OCI-M2 (cell line): ENCODE results near the gene CENPB.
A peak's percentile ranks its signal among the peaks of the same experiment; 100 is the strongest.
"Not testable (repeated sequence)": the region's sequence is repeated elsewhere in the genome, so short reads cannot be mapped to it uniquely, and the experiment has no call there.

Experiments used
- DNase-seq: peaks from one replicate; lab custom pipeline; 2025; ENCODE audit not compliant: unreplicated experiment; lab: John Stamatoyannopoulos, UW

The CENPB gene, protein sequence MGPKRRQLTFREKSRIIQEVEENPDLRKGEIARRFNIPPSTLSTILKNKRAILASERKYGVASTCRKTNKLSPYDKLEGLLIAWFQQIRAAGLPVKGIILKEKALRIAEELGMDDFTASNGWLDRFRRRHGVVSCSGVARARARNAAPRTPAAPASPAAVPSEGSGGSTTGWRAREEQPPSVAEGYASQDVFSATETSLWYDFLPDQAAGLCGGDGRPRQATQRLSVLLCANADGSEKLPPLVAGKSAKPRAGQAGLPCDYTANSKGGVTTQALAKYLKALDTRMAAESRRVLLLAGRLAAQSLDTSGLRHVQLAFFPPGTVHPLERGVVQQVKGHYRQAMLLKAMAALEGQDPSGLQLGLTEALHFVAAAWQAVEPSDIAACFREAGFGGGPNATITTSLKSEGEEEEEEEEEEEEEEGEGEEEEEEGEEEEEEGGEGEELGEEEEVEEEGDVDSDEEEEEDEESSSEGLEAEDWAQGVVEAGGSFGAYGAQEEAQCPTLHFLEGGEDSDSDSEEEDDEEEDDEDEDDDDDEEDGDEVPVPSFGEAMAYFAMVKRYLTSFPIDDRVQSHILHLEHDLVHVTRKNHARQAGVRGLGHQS

GRCh38 chr20:3786665-3787323, at the start of gene CENPB:
Gene CENPB (minus strand): TSS chr20:3786740. CDS start chr20:3786483, 257 bp downstream.
- DNase-seq: no peak

GRCh38 chr20:3836132-3836531, 49.6 kb upstream of the CENPB start:
- DNase-seq: no peak

DNA sequence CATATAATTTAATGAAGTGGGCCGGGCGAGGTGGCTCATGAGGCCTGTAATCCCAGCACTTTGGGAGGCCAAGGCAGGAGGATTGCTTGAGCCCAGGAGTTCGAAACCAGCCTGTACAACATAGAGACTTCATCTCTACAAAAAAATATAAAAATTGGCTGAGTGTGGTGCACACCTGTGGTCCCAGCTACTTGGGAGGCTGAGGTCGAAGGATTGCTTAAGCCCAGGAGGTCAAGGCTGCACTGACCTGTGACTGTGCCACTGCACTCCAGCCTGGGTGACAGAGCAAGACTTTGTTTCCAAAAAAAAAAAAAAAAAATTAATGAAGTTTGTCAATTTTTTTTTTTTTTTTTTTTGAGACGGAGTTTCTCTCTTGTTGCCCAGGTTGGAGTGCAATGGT, 43.4 kb upstream of the CENPB start:
- not testable (repeated sequence) for DNase-seq

DNA sequence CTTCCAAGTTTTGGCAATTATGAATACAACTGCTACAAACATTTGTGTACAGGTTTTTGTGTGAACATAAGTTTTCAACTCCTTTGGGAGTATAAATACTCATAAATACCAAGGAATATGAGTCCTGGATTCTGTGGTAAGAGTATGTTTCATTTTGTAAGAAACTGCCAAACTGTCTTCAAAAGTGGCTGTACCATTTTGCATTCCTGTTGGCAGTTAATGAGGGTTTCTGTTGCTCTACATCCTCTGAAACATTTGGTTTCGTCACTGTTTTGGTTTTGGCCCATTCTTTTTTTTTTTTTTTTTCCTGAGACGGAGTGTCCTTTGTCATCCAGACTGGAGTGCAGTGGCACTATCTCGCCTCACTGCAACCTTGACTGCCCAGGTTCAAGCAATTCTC, 42.3 kb upstream of the CENPB start:
- no peak for DNase-seq

- DNase-seq: no peak
Measured at GRCh38 chr20:3826420-3826819, 39.9 kb upstream of the CENPB start.

- DNase-seq: no peak
Measured at GRCh38 chr20:3825526-3825925, 39.0 kb upstream of the CENPB start.

GRCh38 chr20:3823881-3824280, 37.3 kb upstream of the CENPB start:
- DNase-seq: no peak

- no peak for DNase-seq
Measured at GRCh38 chr20:3821996-3822395, 35.5 kb upstream of the CENPB start.

GRCh38 chr20:3820901-3821727, 34.6 kb upstream of the CENPB start:
- DNase-seq: no peak

DNA sequence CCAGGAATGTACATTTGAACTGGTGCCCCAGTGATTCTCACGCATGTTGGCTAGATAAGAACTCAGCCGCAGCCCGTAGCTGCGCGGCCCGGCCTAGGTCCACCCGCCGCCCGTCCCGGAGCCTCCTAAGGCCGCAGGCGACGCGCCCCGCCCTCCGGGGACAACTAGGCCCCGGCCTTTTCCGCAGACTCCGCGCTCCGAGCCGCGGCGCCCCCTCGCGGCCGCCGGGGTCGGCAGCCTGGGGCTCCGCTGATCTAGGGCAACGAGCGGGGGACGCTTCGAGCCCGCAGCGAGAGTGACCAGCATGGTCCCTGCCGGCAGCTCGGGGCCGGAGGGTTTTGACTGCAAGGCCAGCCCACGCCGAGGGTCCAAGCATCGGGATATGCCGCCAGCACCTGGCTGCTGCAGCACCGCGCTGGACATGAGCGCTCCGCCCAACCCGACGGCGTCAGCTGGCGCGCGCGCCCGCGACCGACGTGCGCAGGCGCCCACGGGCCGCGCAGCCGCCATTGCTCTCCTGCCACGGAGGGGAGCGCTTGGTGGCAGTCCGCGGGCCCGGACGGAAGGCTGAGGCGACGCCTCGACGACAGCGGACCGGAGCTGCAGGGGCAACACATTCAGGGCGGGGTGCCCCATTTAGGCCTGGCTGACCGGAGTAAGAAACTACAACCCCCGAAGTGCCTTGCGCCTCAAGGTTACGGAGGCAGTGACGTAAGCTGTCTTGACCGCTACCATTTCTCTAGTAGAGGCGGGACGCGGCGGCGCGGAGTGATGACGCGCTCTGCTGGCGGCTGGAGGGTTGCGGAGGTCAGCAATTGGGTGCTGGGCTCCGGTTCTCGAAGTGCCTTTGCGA, 33.7 kb upstream of the CENPB start, which contains the start of gene AP5S1:
Gene AP5S1 (plus strand): TSS at position 500 of the 853 bp plus-strand sequence. CDS start 1,571 bp downstream, outside the sequence.
- DNase-seq: peak; percentile 95

DNA sequence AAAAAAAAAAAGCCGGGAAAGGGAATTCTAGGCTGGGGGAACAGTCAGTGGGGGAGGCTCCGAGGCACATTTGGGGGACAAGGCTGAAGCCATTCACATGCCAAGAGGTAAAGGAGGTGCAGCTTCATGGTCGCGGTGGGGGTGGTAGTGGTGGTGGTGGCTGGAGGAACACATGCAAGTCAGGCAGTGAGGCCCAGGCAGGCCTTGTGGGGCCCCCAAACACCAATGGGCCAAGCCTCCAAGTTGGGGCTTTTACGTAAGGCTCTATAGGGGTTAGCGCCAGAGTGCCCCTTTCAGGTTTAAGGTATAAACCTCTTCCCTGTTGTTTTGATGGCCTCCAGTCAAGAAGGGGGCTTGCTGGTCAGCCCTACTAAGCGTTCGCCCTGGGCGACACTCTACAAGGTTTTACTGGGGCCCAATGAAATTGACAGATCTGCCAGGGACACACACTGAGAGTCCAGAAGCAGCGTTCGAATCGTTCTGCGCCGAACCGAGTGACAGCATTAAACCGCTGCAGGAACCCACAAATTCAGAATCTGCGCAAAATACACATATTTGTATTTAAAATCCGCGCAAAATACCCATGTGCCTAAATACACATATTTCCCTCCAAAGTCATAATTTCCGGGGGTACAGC, 33.0 kb upstream of the CENPB start:
- no peak for DNase-seq

DNA sequence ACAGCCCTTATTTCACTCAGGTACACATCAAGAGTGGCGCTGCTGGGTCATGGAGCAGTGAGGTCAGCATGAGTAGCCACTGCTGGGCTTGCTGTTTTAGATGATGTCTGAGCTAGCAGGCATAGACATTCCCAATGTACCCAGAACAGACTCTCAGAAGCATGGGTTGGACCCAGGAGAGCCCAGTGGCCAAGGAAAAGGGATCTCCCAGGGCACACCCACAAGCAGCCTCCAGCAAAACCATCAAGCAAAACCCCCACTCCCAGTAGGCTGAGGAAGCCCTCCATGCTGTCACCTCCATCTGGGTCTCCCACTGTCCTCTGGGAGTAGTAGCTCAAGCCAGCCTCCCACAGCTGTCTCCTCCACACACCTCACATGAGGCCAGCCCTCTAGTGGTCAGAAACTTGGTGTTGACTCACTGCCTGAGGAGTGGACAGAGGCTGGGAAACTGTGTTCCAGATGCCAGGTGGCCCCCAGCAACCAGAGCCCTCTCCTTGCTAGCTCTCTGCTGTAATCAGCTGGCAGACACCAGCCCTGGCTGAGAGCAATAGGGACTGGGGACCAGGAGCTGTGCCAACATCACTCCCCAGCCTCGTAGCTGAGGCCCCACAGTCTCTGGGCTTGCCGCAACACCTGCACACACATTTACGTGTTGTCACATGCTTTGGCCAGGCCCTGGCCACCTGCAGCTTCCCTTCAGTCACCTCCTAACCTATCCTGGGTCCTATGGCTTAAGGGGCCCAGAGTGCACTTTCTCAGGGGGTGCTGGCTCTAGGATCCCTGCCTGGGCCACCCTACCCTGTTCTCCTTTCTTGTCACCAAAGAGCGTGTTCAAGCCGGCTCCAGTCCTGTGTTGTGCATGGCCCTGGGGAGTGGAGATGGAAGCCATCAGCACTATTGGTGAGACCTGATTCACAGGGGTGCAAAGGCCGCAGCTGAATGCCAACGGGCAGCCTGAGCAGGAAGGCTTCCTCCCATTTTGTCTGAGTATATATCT, 31.9 kb upstream of the CENPB start:
- no peak for DNase-seq

DNA sequence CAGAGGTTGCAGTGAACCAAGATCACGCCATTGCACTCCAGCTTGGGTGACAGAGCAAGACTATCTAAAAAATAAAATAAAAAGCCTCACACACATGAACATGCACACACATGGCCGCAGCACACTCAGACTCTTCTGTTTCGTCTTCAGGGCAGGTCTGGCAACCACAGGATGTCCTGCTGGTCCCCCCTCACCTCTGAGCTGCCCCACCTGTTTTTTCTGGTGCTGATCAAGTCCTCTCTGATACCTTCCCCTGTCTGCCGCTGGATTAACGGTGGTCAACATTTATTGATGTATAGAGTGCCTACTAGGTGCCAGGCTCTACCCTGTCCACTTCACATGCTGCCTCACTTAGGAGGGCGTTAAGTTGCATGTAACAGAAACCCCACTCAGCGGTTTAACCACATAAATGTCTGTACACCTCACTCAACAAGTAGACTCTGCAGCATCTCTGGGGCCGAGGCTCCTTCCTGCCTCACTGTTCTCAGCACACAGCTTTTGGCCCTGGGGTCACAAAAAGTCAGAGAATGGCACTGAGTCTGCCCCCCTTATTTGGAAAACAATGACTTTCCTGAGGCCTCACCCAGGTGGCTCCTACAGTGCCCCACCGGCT, 29.3 kb upstream of the CENPB start:
- no peak for DNase-seq

- DNase-seq: no peak
Measured at GRCh38 chr20:3814928-3815495, 28.5 kb upstream of the CENPB start.

GRCh38 chr20:3813848-3814581, 27.5 kb upstream of the CENPB start:
- no peak for DNase-seq

DNA sequence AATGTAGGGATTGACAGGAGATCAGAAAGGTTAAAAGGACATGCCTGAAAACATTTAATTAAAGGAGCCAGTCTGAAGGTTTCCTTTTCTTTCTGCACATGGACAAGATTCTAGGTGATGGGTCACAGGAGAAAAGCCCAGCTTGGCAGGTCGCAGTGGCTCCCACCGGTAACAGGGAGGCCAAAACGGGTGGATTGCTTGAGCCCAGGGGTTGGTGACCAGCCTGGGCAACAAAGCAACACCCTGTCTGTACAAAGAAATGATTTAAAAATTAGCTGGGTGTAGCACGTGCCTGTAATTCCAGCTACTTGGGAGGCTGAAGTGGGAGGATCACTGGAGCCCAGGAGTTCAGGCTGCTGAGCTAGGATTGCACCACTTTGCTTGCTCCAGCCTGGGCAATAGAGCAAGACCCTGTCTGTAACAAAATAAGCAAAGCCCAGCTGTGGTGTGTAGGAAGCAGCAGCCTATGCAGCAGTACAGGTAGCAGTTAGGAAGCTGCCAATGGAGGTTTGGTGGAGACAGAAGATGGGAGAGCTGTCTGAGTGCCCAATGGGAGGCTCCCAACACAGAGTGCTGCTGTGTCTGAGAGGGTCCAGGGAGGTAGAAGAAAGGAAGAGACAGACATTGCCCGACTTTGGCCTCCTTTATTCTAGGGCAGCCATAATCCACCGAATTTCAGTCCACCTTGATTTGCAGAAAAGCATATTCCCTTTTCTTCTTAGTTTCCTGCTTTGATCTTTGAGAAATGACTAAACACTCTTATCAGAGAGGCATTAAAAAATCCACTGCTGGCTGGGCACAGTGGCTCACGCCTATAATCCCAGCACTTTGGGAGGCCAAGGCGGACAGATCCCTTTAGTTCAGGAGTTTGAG, 26.7 kb upstream of the CENPB start:
- DNase-seq: no peak
